ENCODE data around the gene CARS1. TPM values are rescaled to one million over a fixed set of nuclear protein-coding genes. Genes with fewer than 3 reads are reported as not detected.
"Not testable (repeated sequence)": the region's sequence is repeated elsewhere in the genome, so short reads cannot be mapped to it uniquely, and the experiment has no call there.

Gene CARS1
- total and polyA plus RNA-seq, 9 of the 15 experiments (the other 6 are each of a cell fraction or from before 2014, with no cell fraction given) = 14.4 to 106 (median 73.6) TPM

DNA sequence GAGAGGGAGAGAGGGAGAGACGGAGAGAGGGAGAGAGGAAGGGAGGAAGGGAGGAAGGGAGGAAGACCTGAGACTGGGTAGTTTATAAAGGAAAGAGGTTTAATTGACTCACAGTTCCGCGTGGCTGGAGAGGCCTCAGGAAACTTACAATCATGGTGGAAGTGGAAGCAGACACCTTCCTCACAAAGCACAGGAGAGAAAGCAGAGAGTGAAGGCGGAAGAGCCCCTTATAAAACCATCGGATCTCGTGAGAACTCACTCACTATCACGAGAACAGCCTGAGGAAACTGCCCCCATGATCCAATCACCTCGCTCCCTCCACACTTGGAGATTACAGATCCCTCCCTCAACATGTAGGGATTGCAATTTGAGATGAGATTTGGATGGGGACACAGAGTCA is 12.2 kb upstream of the CARS1 start (continued):
- TF ChIP-seq, protein P1, sequence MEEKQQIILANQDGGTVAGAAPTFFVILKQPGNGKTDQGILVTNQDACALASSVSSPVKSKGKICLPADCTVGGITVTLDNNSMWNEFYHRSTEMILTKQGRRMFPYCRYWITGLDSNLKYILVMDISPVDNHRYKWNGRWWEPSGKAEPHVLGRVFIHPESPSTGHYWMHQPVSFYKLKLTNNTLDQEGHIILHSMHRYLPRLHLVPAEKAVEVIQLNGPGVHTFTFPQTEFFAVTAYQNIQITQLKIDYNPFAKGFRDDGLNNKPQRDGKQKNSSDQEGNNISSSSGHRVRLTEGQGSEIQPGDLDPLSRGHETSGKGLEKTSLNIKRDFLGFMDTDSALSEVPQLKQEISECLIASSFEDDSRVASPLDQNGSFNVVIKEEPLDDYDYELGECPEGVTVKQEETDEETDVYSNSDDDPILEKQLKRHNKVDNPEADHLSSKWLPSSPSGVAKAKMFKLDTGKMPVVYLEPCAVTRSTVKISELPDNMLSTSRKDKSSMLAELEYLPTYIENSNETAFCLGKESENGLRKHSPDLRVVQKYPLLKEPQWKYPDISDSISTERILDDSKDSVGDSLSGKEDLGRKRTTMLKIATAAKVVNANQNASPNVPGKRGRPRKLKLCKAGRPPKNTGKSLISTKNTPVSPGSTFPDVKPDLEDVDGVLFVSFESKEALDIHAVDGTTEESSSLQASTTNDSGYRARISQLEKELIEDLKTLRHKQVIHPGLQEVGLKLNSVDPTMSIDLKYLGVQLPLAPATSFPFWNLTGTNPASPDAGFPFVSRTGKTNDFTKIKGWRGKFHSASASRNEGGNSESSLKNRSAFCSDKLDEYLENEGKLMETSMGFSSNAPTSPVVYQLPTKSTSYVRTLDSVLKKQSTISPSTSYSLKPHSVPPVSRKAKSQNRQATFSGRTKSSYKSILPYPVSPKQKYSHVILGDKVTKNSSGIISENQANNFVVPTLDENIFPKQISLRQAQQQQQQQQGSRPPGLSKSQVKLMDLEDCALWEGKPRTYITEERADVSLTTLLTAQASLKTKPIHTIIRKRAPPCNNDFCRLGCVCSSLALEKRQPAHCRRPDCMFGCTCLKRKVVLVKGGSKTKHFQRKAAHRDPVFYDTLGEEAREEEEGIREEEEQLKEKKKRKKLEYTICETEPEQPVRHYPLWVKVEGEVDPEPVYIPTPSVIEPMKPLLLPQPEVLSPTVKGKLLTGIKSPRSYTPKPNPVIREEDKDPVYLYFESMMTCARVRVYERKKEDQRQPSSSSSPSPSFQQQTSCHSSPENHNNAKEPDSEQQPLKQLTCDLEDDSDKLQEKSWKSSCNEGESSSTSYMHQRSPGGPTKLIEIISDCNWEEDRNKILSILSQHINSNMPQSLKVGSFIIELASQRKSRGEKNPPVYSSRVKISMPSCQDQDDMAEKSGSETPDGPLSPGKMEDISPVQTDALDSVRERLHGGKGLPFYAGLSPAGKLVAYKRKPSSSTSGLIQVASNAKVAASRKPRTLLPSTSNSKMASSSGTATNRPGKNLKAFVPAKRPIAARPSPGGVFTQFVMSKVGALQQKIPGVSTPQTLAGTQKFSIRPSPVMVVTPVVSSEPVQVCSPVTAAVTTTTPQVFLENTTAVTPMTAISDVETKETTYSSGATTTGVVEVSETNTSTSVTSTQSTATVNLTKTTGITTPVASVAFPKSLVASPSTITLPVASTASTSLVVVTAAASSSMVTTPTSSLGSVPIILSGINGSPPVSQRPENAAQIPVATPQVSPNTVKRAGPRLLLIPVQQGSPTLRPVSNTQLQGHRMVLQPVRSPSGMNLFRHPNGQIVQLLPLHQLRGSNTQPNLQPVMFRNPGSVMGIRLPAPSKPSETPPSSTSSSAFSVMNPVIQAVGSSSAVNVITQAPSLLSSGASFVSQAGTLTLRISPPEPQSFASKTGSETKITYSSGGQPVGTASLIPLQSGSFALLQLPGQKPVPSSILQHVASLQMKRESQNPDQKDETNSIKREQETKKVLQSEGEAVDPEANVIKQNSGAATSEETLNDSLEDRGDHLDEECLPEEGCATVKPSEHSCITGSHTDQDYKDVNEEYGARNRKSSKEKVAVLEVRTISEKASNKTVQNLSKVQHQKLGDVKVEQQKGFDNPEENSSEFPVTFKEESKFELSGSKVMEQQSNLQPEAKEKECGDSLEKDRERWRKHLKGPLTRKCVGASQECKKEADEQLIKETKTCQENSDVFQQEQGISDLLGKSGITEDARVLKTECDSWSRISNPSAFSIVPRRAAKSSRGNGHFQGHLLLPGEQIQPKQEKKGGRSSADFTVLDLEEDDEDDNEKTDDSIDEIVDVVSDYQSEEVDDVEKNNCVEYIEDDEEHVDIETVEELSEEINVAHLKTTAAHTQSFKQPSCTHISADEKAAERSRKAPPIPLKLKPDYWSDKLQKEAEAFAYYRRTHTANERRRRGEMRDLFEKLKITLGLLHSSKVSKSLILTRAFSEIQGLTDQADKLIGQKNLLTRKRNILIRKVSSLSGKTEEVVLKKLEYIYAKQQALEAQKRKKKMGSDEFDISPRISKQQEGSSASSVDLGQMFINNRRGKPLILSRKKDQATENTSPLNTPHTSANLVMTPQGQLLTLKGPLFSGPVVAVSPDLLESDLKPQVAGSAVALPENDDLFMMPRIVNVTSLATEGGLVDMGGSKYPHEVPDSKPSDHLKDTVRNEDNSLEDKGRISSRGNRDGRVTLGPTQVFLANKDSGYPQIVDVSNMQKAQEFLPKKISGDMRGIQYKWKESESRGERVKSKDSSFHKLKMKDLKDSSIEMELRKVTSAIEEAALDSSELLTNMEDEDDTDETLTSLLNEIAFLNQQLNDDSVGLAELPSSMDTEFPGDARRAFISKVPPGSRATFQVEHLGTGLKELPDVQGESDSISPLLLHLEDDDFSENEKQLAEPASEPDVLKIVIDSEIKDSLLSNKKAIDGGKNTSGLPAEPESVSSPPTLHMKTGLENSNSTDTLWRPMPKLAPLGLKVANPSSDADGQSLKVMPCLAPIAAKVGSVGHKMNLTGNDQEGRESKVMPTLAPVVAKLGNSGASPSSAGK (IDR thresholded peaks at IDR 0.05) = 0 out of 2 replicates have a peak, but pooled peaks have one; percentile 8
- TF ChIP-seq, protein P2, sequence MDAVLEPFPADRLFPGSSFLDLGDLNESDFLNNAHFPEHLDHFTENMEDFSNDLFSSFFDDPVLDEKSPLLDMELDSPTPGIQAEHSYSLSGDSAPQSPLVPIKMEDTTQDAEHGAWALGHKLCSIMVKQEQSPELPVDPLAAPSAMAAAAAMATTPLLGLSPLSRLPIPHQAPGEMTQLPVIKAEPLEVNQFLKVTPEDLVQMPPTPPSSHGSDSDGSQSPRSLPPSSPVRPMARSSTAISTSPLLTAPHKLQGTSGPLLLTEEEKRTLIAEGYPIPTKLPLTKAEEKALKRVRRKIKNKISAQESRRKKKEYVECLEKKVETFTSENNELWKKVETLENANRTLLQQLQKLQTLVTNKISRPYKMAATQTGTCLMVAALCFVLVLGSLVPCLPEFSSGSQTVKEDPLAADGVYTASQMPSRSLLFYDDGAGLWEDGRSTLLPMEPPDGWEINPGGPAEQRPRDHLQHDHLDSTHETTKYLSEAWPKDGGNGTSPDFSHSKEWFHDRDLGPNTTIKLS (IDR thresholded peaks at IDR 0.05; ENCODE audit: borderline replicate concordance, low read depth) = peak; percentile 30; the same call in 1 of the 2 replicates
- TF ChIP-seq CHD2 (IDR thresholded peaks at IDR 0.05; ENCODE audit: low read depth, low read length) = peak; percentile 94
- TF ChIP-seq ZNF184 (CRISPR knock-in tag; IDR thresholded peaks at IDR 0.05) = no peak

DNA sequence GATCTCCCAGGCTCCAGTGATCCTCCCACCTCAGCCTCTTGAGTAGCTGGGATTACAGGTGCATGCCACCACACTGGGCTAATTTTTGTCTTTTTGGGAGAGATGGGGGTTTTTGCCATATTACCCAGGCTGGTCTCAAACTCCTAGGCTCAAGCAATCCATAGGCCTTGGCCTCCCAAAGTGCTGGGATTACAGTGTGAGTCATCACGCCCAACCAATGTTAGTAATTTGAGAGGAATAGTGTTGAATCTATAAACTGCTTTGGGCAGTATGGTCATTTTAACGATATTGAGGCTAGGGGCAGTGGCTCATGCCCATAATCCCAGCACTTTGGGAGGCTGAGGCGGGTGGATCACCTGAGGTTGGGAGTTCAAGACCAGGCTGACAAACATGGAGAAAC is 9.1 kb upstream of the CARS1 start:
- H3K9me1 ChIP-seq (ENCODE audit: control insufficient read depth, insufficient read depth, low read length); H3K4me1 ChIP-seq (replicated peaks in 1 of 2; ENCODE audit: control insufficient read depth in 2 of 2, insufficient read depth in 2 of 2, low read length in 2 of 2); DNase-seq (ENCODE audit: extremely low read depth in 1 of 4, low spot score in 3 of 4); H3K27ac ChIP-seq (ENCODE audit: extremely low read depth, low read depth, low read length); H3K9me3 ChIP-seq (replicated peaks; ENCODE audit: control insufficient read depth, insufficient read depth, low read depth, low read length); intact Hi-C loops (cut with micrococcal nuclease); H3K4me3 ChIP-seq; H3K79me2 ChIP-seq (ENCODE audit: control insufficient read depth, insufficient read depth, low read length); ATAC-seq; FAIRE-seq; H3K27me3 ChIP-seq (ENCODE audit: control insufficient read depth in 2 of 2, insufficient read depth in 2 of 2, low read length in 2 of 2); H4K20me1 ChIP-seq (replicated peaks; ENCODE audit: control insufficient read depth, insufficient read depth, low read length); BruUV-seq (replicated peaks); H2AFZ ChIP-seq (ENCODE audit: low read depth, low read length); in situ Hi-C loops (cut with MboI); CTCF ChIA-PET (ENCODE audit: low intra/inter-chr PET ratio); H3K4me2 ChIP-seq (ENCODE audit: insufficient read depth, low read length); H3K9ac ChIP-seq (ENCODE audit: insufficient read depth in 1 of 2, low read depth in 2 of 2, low read length in 2 of 2); H3K36me3 ChIP-seq (ENCODE audit: control insufficient read depth, insufficient read depth, low read length): not testable (repeated sequence)
- 44% methylated on average over 3 of the region's 3 CpGs for WGBS (ENCODE audit: insufficient coverage, low coverage, missing lambda C conversion rate)
- POLR2A ChIA-PET = interaction anchor here (1.1 kb wide), 1 partner anchor 9 kb away, joined by 4 read pairs; the partner anchor contains the start of gene CARS1
